CD4-positive, alpha-beta T cell (primary cell): ENCODE measurements around the gene PRKACA. TPM values are rescaled to one million over a fixed set of nuclear protein-coding genes. Genes with fewer than 3 reads are reported as not detected.

Source experiments
- ATAC-seq: fragments of 200-7000 bp; cut with Tn5 transposase; one replicate; pipeline ENCODE4 v1.10.0; 2022; ENCODE audit warnings: mild to moderate bottlenecking; ENCODE audit not compliant: poor library complexity
- CTCF ChIA-PET: fragments of 350-600 bp; sonication (Branson Sonifier 250); formaldehyde crosslinking; loops from one replicate; lab custom pipeline; 2021; ENCODE audit warnings: antibody characterized with exemption, inconsistent platforms; lab: Charles Lee
- POLR2A ChIA-PET: fragments of 350-600 bp; sonication (Branson Sonifier 250); formaldehyde crosslinking; loops from one replicate; lab custom pipeline; 2021; ENCODE audit warnings: antibody characterized with exemption, inconsistent platforms; lab: Charles Lee
- DNase-seq, 14 experiments: peaks; one replicate each; pipeline ENCODE4 v3.0.0-alpha.2; 2013 to 2020; ENCODE audit warnings: mixed read lengths in 2 of 14
- H3K27ac ChIP-seq, 2 donors: one replicate each; pipeline versions ENCODE4 v1.5.1 to v1.7.0; 2013; ENCODE audit warnings: low read length in 2 of 2, low read depth in 1 of 2, mild to moderate bottlenecking in 1 of 2
- H3K27me3 ChIP-seq, 2 experiments: 1 replicate in 1 of 2; 2 replicates in 1 of 2; pipeline versions ENCODE4 v1.6.1 to v1.7.0; 2013; ENCODE audit warnings: low read length in 2 of 2, control low read depth in 1 of 2, mild to moderate bottlenecking in 1 of 2, moderate library complexity in 1 of 2; ENCODE audit not compliant: insufficient read depth in 2 of 2, control insufficient read depth in 1 of 2
- H3K36me3 ChIP-seq: one replicate; pipeline ENCODE4 v1.6.1; 2013; ENCODE audit warnings: low read length, control low read depth; ENCODE audit not compliant: insufficient read depth
- H3K4me1 ChIP-seq: one replicate; pipeline ENCODE4 v1.6.1; 2013; ENCODE audit warnings: low read length, control low read depth; ENCODE audit not compliant: insufficient read depth
- H3K4me3 ChIP-seq: one replicate; pipeline ENCODE4 v1.5.1; 2013; ENCODE audit warnings: mild to moderate bottlenecking, low read length, moderate library complexity
- H3K9me3 ChIP-seq, 2 experiments: 1 replicate in 1 of 2; 2 replicates in 1 of 2; pipeline versions ENCODE4 v1.6.1 to v1.7.0; 2013; ENCODE audit warnings: low read length in 2 of 2, mild to moderate bottlenecking in 2 of 2, control low read depth in 1 of 2, moderate library complexity in 1 of 2; ENCODE audit not compliant: control insufficient read depth in 1 of 2, insufficient read depth in 1 of 2
- H3K27ac Mint-ChIP-seq: one replicate; pipeline ENCODE4 v1.8.0; 2020; ENCODE audit warnings: mixed read lengths
- H3K27me3 Mint-ChIP-seq: one replicate; pipeline ENCODE4 v1.8.0; 2021; ENCODE audit warnings: mixed read lengths
- H3K36me3 Mint-ChIP-seq: one replicate; pipeline ENCODE4 v1.8.0; 2021; ENCODE audit warnings: low read depth, mixed read lengths
- H3K4me1 Mint-ChIP-seq: one replicate; pipeline ENCODE4 v1.8.0; 2021; ENCODE audit warnings: low read depth, mixed read lengths
- H3K4me3 Mint-ChIP-seq: one replicate; pipeline ENCODE4 v1.8.0; 2020; ENCODE audit warnings: mild to moderate bottlenecking, mixed read lengths
- H3K9me3 Mint-ChIP-seq: one replicate; pipeline ENCODE4 v1.8.0; 2020; ENCODE audit warnings: mixed read lengths
- CTCF ChIP-seq: fragments of 200-600 bp; IDR thresholded peaks from one replicate; pipeline ENCODE4 v1.8.0; 2022; ENCODE audit warnings: antibody characterized with exemption, mild to moderate bottlenecking
- intact Hi-C, 2 experiments: fragments of 100-400 bp; cut with DNase I in 1 of 2; cut with micrococcal nuclease in 1 of 2; formaldehyde crosslinking; loops; one replicate each; pipeline versions ENCODE4 v1.15.1 to v1.9.0; 2023 to 2025; cut with DNase I, micrococcal nuclease
- total RNA-seq, 174 experiments: library from RNA in 2 of 174; stranded (reverse) in 2 of 174; gene quantifications; one replicate each; pipeline ENCODE4 v1.2.3 and lab custom pipeline; 2021 to 2026

Gene PRKACA
- total RNA-seq, 2 experiments from 2014 or later = 27.4 to 29.8 TPM

- H3K9me3 Mint-ChIP-seq = no peaks in the 10 kb centered on the region
- no peak overlapping the region for H3K4me3 Mint-ChIP-seq
- ATAC-seq (no peak), DNase-seq (no peak)
- ChIA-PET CTCF (no interaction called here), POLR2A (interaction anchor here (1.0 kb wide), 1 partner anchor 25 kb away, joined by 3 read pairs; the partner anchor contains the start of gene ASF1B)
- Histone ChIP-seq H3K4me1 (peaks cover 15% of the 10 kb centered on the region), H3K27me3 (no peaks in the 10 kb centered on the region), H3K4me3 (no peak overlapping the region), H3K27ac (no peak overlapping the region), H3K9me3 (peaks cover 0 to 3% of the 10 kb centered on the region in 2 experiments), H3K36me3 (peaks cover 22% of the 10 kb centered on the region)
- intact Hi-C loops = no loop called here
- H3K36me3 Mint-ChIP-seq = peaks cover 24% of the 10 kb centered on the region
- peaks cover 7% of the 10 kb centered on the region for H3K4me1 Mint-ChIP-seq
- TF ChIP-seq CTCF = no peak
- no peaks in the 10 kb centered on the region for H3K27me3 Mint-ChIP-seq
- no peak overlapping the region for H3K27ac Mint-ChIP-seq
These were observed 43.7 kb upstream of the PRKACA start for GRCh38 chr19:14161305-14161704.

GRCh38 chr19:14160017-14160703, 42.6 kb upstream of the PRKACA start:
- ChIA-PET CTCF (no interaction called here), POLR2A (no interaction called here)
- Mint-ChIP-seq H3K27me3 (no peaks in the 10 kb centered on the region), H3K36me3 (peaks cover 24% of the 10 kb centered on the region), H3K27ac (no peak overlapping the region), H3K9me3 (no peaks in the 10 kb centered on the region), H3K4me1 (no peaks in the 10 kb centered on the region), H3K4me3 (no peak overlapping the region)
- no peak overlapping the region for H3K27ac ChIP-seq
- ATAC-seq = no peak
- DNase-seq = no peak
- no peaks in the 10 kb centered on the region for H3K27me3 ChIP-seq
- peaks cover 29% of the 10 kb centered on the region for H3K36me3 ChIP-seq
- intact Hi-C loops = no loop called here
- no peak overlapping the region for H3K4me3 ChIP-seq
- no peak for TF ChIP-seq CTCF
- peaks cover 0 to 3% of the 10 kb centered on the region in 2 experiments for H3K9me3 ChIP-seq
- H3K4me1 ChIP-seq = peaks cover 5% of the 10 kb centered on the region

GRCh38 chr19:14159059-14159458, 41.5 kb upstream of the PRKACA start:
- H3K27me3 Mint-ChIP-seq = no peaks in the 10 kb centered on the region
- ATAC-seq = no peak
- CTCF ChIA-PET = interaction anchor here (0.9 kb wide), 1 partner anchor 22 kb away, joined by 3 read pairs; the partner anchor contains the start of gene ASF1B
- no peaks in the 10 kb centered on the region for H3K4me1 Mint-ChIP-seq
- H3K27ac ChIP-seq = no peak overlapping the region
- H3K27me3 ChIP-seq = no peaks in the 10 kb centered on the region
- TF ChIP-seq CTCF = no peak
- H3K4me3 Mint-ChIP-seq = no peak overlapping the region
- intact Hi-C loops = no loop called here
- H3K9me3 Mint-ChIP-seq = no peaks in the 10 kb centered on the region
- H3K4me3 ChIP-seq = no peak overlapping the region
- peaks cover 31% of the 10 kb centered on the region for H3K36me3 ChIP-seq
- peaks cover 31% of the 10 kb centered on the region for H3K36me3 Mint-ChIP-seq
- no peak overlapping the region for H3K27ac Mint-ChIP-seq
- H3K4me1 ChIP-seq = no peaks in the 10 kb centered on the region
- no peak for DNase-seq
- peaks cover 0 to 3% of the 10 kb centered on the region in 2 experiments for H3K9me3 ChIP-seq
- POLR2A ChIA-PET = interaction anchor here (1.4 kb wide), 1 partner anchor 22 kb away, joined by 6 read pairs; the partner anchor contains the start of gene ASF1B
